GM18867 (cell line): ENCODE results near the gene TRAF2.
A peak's percentile ranks its signal among the peaks of the same experiment; 100 is the strongest.
"Not testable (repeated sequence)": the region's sequence is repeated elsewhere in the genome, so short reads cannot be mapped to it uniquely, and the experiment has no call there.

Experiments
- ATAC-seq: cut with Tn5 transposase; IDR thresholded peaks from one replicate; pipeline ENCODE4 v1.9.1; 2021; ENCODE audit warnings: mild to moderate bottlenecking, moderate library complexity; ENCODE audit not compliant: unreplicated experiment

TRAF2 gene, protein sequence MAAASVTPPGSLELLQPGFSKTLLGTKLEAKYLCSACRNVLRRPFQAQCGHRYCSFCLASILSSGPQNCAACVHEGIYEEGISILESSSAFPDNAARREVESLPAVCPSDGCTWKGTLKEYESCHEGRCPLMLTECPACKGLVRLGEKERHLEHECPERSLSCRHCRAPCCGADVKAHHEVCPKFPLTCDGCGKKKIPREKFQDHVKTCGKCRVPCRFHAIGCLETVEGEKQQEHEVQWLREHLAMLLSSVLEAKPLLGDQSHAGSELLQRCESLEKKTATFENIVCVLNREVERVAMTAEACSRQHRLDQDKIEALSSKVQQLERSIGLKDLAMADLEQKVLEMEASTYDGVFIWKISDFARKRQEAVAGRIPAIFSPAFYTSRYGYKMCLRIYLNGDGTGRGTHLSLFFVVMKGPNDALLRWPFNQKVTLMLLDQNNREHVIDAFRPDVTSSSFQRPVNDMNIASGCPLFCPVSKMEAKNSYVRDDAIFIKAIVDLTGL

DNA sequence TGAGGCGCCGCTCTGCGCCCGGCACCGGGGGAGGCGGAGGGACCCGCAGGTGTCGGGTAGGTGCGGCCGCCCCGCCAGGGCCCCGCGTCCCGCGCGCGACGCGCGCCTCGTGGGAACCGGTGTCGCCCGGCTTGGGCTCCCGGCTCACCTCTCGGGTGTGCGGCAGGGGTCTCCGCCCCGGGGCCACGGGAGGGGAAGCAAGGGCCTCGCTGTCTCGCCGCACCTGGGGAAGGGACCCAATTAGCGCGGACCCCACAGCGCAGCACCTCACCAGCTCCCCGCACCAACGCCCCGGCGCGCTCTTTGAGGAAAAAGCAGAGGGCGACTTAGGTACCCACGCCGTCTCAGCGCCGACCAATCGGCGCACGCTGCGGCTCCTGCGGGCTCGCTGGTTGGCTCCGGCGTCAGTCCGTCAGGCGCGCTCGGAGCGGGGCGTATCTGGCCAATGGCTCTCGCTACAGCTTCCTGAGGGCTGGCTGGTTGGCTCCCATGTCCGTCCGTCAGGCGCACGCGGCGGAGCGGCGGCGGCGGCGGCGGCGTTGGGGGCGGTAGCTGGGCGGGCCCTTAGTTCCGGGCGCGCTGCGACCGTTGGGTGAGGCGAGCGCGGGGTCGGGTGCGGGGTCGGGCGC, at the start of gene TRAF2:
Gene TRAF2 (plus strand): TSS at position 567 of the 629 bp plus-strand sequence. CDS start 12,225 bp downstream, outside the sequence.
- ATAC-seq = peak; percentile 84

DNA sequence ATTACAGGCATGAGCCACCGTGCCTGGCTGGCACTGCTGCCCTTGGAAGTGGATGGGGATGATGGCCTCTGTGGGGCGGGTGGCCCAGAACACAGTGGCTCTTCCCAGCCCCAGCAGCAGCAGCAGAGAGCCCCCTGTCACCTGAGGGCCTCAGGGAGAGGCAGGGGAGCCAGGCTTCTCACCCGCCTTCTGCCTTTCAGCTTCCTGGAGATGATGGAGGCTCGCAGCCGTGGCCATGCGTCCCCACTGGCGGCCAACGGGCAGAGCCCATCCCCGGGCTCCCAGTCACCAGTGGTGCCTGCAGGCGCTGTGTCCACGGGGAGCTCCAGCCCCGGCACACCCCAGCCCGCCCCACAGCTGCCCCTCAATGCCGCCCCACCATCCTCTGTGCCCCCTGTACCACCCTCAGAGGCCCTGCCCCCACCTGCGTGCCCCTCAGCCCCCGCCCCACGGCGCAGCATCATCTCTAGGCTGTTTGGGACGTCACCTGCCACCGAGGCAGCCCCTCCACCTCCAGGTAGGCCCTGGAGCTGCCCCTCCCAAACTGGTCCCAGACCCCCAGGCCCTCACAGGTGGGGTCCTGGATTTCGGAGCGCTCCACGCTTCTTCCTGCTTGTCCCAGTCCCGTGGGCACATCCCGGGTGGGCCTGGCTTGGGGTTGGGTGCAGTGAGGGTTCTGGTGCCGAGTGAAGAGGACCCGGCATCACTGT, 49.0 kb upstream of the TRAF2 start:
- ATAC-seq = no peak

DNA sequence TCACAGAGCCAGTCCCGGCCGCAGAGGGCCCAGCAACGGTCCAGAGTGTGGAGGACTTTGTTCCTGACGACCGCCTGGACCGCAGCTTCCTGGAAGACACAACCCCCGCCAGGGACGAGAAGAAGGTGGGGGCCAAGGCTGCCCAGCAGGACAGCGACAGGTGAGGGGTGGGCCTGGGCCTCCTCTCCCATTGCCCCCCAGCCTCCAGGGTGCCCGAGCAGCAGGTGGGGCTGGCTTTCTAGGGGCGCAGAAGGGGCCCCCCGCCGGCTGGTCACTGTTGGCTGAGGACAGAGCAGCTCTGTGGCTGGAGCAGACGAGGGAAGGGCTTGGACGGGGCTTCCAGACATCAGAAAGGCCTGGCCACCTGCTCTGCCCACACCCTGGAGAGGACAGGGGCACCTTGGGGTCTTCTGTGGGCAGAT, 48.4 kb upstream of the TRAF2 start:
- not testable (repeated sequence) for ATAC-seq

DNA sequence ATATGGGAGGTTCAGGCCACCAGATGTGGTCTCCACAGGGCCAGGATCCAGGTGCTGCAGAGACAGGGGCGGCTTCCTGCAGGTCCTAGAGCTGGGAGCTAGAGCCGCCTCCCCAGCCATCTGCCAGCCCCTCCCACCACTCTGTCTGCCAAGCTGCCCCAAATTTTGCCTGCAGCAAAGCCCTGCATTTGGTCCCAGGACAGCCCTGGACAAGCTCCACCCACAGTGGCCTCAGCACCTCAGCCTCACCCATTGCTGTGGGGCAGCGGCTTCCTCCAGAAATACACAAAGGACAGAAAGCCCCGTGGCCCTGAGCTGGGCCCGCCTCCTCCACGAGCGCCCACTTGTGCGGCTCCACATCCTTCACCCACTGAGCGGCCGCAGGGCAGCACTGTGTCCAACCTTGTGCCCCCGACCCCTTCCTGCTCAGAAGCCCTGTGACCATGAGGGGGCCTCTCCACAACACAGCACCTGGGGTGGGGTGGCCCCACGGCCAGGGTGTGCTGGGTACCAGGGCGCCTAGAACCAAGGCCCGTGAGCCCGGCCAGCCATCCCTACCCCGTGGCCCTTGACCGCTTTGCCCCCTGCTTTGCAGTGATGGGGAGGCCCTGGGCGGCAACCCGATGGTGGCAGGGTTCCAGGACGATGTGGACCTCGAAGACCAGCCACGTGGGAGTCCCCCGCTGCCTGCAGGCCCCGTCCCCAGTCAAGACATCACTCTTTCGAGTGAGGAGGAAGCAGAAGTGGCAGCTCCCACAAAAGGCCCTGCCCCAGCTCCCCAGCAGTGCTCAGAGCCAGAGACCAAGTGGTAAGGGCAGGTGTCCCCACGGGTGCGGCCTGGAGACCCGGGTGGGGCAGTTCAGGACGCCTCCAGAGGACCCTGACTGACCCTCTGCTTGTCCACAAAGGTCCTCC, 47.7 kb upstream of the TRAF2 start:
- ATAC-seq = no peak

DNA sequence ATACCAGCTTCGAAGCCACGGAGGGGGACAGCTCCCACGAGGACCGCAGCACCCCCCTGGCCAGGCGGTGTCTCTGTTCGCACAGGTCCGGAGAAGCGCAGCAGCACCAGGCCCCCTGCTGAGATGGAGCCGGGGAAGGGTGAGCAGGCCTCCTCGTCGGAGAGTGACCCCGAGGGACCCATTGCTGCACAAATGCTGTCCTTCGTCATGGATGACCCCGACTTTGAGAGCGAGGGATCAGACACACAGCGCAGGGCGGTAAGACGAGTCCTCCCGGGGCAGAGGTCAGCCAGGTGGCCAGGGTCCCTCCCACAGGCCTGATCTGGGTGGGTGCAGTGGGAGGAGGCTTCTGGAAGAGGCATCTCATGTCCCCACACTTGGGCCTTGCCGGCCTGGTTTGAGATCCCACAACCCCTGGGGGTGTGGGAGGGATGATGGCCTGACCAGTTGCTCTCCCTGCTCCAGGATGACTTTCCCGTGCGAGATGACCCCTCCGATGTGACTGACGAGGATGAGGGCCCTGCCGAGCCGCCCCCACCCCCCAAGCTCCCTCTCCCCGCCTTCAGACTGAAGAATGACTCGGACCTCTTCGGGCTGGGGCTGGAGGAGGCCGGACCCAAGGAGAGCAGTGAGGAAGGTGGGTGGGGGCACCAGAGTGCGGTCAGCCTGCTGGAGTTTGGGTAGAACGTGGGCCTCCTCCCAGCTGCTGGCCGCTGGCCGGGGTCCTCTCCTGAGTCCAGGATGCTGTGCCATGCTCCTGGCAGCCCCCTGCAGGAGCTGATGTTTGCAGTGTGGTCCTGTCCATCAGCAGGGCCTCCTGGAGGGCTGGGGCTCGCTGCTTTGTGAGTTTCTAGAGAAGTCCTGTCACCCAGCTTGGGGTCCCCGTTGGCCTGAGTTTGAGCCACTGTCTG, 46.8 kb upstream of the TRAF2 start:
- ATAC-seq = no peak

DNA sequence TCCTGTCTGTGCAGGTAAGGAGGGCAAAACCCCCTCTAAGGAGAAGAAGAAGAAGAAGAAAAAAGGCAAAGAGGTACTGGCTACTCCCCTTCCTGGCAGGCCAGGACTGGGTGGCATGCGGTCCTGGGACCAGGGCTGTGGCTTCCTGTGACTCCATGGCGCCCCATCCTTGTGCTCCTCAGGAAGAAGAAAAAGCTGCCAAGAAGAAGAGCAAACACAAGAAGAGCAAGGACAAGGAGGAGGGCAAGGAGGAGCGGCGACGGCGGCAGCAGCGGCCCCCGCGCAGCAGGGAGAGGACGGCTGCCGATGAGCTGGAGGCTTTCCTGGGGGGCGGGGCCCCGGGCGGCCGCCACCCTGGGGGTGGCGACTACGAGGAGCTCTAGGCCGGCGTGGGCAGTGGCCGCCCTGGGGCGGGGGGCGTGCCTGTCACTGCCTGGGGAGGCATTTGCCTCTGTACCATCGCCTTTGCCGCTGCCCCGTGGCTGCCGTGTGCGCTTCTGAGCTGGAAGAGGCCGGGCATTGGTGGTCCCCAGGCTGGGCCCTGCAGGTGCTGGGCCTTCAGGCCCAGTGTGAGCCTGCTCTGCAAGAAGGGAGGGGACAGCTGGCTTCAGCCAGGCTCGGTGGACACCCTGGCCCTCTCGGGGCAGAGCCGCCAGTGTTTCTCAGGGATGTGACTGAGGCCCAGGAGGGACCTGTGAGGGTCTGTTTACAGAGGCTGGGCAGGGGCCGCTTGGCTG, 46.0 kb upstream of the TRAF2 start:
- ATAC-seq = no peak

DNA sequence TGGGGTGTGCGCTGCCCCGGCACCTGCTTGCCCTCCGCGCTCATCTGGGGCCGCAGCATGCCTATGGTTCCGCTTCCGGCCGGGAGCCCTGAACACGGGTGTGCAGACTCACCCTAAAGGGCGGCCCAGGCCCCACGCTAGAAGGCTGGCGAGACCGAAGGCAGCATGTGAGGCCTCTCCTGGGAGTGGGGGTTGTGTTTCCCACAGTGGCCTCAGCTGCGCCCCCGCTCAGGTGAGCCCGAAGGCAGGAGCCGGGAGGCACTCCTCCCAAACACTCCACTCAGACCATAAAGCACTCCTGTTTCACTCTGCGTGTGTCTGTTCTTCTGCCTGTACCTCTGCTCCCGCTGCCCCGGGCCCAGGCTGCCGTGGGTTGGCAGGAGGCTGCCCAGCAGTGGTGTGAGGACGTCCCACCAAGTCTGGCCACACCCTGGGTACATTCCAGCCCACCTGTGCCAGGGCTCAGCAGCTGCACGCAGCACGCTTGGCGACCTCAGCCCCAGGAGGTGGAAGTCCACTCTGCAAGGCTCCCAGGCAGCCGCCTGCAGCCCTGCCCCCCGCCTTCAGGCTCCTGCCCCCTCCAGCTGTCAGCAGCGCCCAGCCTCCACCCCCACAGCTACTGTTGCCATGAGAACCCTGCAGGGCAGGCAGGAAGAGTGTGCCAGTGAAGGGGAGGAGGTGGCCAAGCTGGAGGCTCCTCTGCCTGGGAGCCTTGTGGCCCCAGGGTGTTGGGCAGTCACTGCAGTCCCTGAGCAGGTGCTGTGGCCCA, 45.3 kb upstream of the TRAF2 start:
- no peak for ATAC-seq

DNA sequence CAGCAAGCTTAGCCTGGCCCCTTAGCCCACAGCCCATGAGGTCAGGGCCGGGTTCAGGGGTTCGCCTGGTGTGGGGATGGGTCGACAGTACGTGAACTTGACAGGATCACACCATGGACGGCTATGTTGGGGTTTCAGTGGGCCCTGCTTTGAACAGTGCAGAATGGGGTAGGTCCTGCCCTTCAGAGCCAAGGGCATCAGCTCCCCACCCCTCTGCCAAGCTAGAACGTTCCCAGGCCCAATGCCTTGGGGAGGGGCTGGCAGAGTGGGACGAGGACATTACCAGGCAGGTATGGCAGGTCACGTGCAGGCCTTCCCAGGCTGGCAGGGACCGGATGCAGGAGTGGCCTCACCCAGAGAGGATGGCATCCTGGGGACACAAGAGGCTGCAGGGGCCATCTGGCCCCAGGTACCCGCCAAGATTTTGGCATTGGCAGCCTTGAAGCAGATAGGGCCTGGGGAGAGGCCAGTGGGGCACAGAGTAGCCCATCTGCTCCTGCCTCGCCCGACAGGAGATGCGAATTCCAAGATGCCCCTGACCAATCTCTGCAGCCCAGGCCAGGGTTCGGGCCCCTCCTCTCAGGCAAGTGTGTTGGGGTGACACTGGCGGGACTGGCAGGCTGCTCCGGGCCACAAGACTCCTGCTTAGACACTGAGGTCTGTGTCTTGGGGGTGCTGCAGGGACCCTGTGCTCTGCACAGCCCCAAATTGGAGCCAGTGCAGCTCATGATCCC, 44.5 kb upstream of the TRAF2 start:
- ATAC-seq = not testable (repeated sequence)

DNA sequence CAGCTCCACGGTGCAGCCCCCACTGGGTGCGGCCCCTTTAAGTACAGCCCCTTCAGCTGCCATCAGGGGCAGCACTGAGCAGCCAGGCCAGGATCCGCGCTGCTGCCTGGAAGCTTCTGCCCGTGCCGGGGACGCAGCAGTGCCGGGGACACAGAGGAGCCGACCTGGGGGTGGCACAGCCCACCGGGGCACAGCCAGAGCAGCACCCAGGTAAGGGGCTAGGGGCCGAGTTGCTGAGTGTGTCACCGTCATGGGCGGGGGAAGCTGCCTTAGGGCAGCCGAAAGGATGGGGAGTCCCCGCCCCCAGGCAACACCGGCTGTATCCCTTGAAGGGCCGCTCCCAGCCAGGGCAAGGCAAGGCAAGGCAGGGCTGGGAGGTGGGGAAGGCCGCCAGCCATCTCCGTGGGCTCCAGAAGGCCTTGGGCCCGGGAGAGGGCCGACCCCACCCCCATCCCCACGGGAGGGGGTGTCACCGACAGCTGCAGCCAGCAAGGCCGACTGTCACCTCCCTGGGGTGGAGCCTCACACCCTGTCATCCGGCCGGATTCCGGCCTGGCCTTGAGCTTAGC, 43.9 kb upstream of the TRAF2 start, which contains the start of gene AJM1:
Gene AJM1 (plus strand): TSS at position 99 of the 569 bp plus-strand sequence. CDS start 1,937 bp downstream, outside the sequence.
- peak; percentile 67 for ATAC-seq

DNA sequence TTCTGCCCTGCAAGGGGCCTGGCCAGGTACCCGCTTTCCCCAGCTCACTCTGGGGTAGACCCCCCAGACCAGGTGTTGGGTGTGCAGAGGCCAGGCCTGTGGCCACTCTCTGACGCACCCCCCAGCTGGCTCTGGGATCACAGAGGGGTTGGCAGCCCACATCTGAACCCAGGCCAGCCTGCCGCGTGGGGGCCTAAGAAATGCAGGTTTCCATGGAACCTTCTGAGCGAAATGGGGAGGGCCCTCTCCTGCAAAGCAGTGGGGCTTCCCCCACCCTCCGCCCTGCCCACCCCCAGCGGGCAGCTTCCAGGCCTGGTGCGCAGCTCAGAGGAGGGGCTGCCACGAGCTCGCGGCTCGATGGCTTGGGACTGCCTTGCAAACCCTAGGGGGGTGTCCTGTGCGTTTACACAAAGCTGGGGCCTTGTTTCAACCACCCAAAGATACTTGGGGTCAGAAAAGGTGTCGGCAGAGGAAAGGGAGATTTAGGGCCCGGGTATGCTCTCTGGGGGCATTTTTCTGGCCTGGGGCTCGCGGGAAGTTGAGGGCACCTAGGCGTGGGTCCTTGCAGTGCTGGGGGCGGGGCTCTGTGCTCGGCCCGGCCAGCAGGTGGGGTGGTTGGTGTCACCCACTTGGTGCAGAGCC, 43.0 kb upstream of the TRAF2 start:
- not testable (repeated sequence) for ATAC-seq

DNA sequence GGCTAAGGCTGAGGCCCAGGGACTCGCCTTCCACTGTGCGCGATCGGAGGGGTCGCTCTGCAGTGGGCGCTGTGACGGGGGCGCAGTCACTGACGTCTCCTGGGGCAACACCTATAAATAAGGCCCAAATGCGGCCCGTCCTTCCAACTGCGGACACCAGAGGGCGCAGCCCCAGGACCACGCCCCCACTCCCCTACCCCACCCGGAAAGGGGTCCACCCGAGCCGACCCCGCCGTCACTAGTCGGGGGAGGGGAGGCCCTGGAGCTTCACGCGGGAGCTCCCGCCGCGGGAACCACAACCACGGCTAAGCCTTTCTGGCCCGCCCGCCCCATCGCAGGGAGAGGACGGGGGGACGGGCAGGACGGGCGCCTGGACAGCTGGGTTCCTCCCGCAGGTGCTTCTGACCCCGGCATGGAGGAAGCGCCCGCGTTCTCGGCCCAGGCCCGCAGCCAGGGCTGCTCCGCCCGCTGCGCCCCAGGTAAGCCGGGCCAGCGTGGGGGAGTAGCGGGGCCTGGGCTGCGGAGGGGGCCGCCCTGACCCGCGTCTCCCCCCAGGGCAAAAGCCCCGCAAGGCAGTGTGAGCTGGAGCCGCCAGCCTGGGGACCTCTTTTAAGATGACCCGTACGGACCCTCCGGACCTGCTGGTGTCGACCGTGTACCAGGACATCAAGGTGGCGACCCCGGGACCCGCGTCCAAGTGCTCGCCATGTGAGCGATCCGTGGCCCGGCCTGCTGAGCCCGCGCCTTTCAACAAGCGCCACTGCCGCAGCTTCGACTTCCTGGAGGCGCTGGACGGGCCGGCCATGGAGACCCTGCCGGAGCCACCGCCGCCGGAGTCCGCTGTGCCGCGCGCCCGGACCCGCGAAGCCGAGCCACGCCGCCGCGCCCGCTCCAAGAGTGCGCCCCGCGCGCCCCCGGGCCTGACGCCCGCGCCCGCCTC, 42.2 kb upstream of the TRAF2 start:
- ATAC-seq = not testable (repeated sequence)

DNA sequence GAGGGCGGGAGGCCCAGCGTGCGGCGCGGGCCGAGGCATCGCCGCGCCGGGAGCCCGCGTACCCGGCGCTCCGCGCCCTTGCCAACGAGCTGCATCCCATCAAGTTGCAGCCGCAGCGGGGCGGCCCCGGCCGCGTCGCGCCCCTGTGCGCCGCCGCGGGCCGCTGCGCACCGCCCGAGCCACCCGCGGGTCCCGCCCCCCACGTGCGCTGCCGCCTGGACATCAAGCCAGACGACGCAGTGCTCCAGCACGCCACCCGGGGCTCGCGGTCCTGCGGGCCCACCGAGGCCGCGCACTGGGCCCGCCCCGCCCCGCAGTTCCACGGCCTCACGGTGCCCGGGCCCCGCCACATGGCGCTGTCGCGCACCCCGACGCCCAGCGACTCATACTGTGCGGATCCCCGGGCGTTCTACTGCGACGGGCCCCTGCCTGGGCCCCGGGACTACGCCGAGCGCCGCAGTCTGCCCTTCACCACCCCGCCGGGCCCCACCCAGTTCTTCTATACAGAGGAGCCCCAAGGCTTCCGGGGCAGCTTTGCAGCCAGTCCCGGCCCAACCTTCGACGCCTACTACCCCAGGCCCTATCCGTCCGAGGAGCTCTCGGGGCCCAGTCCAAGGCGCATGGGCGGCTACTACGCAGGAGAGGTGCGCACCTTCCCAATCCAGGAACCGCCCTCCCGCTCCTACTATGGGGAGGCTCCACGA, 41.4 kb upstream of the TRAF2 start:
- ATAC-seq = no peak

DNA sequence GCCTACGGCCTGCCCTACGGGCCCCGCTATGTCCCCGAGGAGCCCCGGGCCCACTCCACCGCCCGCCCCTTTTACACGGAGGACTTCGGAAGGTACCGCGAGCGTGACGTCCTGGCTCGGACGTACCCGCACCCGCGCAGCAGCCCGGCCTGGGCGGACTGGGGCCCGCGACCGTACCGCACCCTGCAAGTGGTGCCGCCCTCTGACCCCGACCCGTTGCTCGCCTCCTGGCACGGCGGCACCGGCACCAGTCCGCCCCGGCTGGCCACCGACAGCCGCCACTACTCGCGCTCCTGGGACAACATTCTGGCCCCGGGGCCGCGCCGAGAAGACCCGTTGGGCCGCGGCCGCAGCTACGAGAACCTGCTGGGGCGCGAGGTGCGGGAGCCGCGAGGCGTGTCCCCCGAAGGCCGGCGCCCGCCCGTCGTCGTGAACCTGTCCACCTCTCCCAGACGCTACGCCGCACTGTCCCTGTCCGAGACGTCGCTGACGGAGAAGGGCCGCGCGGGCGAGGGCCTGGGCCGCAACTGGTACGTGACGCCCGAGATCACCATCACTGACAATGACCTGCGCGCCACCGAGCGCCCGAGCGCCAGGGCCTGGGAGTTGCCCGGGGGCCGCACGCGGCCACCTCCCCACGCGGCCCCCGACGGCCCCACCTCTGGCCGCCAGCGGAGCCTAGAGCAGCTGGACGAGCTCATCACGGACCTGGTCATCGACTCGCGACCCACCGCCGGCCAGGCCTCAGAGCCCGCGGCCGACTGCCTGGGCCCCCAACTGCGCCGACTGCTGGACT, 40.7 kb upstream of the TRAF2 start:
- no peak for ATAC-seq
